GM12878 (cell line): Measurements from ENCODE around the gene MOBP. TPM values are rescaled to one million over a fixed set of nuclear protein-coding genes. Genes with fewer than 3 reads are reported as not detected.

Source experiments
- ATAC-seq: fragments of 200-7000 bp; cut with Tn5 transposase; 3 replicates; pipeline ENCODE4 v1.9.1; 2020; ENCODE audit warnings: mild to moderate bottlenecking, moderate library complexity
- BruUV-seq: library from RNA; stranded (reverse); fragments of 400-500 nt; replicated peaks from 2 replicates; lab custom pipeline; 2021; lab: Mats Ljungman, UMichigan
- CTCF ChIA-PET: fragments of 300-600 bp; sonication (Branson Sonifier 250); formaldehyde crosslinking; extraction: SDS; loops from one replicate; lab custom pipeline; 2021; ENCODE audit warnings: inconsistent platforms; lab: Yijun Ruan, JAX
- POLR2A ChIA-PET: fragments of 350-600 bp; formaldehyde crosslinking; extraction: SDS; loops from one replicate; lab custom pipeline; 2021; ENCODE audit warnings: inconsistent platforms; lab: Charles Lee
- RAD21 ChIA-PET: fragments of 300-600 bp; sonication (Branson Sonifier 250); formaldehyde crosslinking; loops from one replicate; lab custom pipeline; 2023; ENCODE audit warnings: antibody characterized with exemption; ENCODE audit not compliant: unreplicated experiment; lab: Charles Lee
- SMC1A ChIA-PET: fragments of 300-600 bp; sonication (Branson Sonifier 250); formaldehyde crosslinking; loops from one replicate; lab custom pipeline; 2023; ENCODE audit not compliant: unreplicated experiment, uncharacterized antibody; lab: Charles Lee
- DNase-seq: peaks from one replicate; pipeline ENCODE4 v3.0.0-alpha.2; 2011; ENCODE audit warnings: low read depth, low spot score
- FAIRE-seq: peaks from 3 replicates; lab custom pipeline; 2011; peaks lifted over from hg19 to GRCh38; lab: Jason Lieb, UNC
- H2AFZ ChIP-seq: 2 replicates; pipeline ENCODE4 v1.6.0; 2011; ENCODE audit warnings: low read depth, low read length, control low read depth; ENCODE audit not compliant: control insufficient read depth
- H3K27ac ChIP-seq: 2 replicates; pipeline ENCODE4 v1.5.1; 2011; ENCODE audit warnings: control low read depth; ENCODE audit not compliant: control insufficient read depth, insufficient read depth
- H3K27me3 ChIP-seq, 2 experiments: replicated peaks in 1 of 2; 2 replicates each; pipeline versions ENCODE4 v1.6.0 to v1.6.1; 2011; ENCODE audit warnings: low read length in 1 of 2; ENCODE audit not compliant: control insufficient read depth in 2 of 2, insufficient read depth in 2 of 2
- H3K36me3 ChIP-seq, 2 experiments: 2 replicates each; pipeline ENCODE4 v1.5.1; 2011; ENCODE audit warnings: low read length in 1 of 2; ENCODE audit not compliant: control insufficient read depth in 2 of 2, insufficient read depth in 2 of 2
- H3K4me1 ChIP-seq: 2 replicates; pipeline ENCODE4 v1.6.1; 2011; ENCODE audit warnings: mild to moderate bottlenecking, low read length, moderate library complexity, mixed read lengths; ENCODE audit not compliant: control insufficient read depth, insufficient read depth
- H3K4me2 ChIP-seq: 2 replicates; pipeline ENCODE4 v1.6.0; 2011; ENCODE audit warnings: control low read depth; ENCODE audit not compliant: control insufficient read depth, insufficient read depth
- H3K4me3 ChIP-seq: fragments of 200-600 bp; sonication (generic); 2 replicates; pipeline ENCODE4 v1.5.1; 2016
- H3K79me2 ChIP-seq: 2 replicates; pipeline ENCODE4 v1.6.0; 2011; ENCODE audit warnings: low read length; ENCODE audit not compliant: control insufficient read depth, insufficient read depth
- H3K9ac ChIP-seq: 2 replicates; pipeline ENCODE4 v1.8.0; 2011; ENCODE audit warnings: low read length, control low read depth, mixed read lengths; ENCODE audit not compliant: control insufficient read depth, insufficient read depth
- H3K9me3 ChIP-seq: replicated peaks from 3 replicates; pipeline ENCODE4 v1.5.1; 2011; ENCODE audit warnings: mild to moderate bottlenecking, low read length; ENCODE audit not compliant: control insufficient read depth, insufficient read depth
- H4K20me1 ChIP-seq: 2 replicates; pipeline ENCODE4 v1.6.0; 2011; ENCODE audit not compliant: control insufficient read depth, insufficient read depth
- ETV6 ChIP-seq, 2 experiments: fragments of 450-650 bp in 1 of 2; IDR thresholded peaks in 1 of 2; conservative IDR thresholded peaks in 1 of 2; 2 replicates each; pipeline ENCODE4 v1.6.1; 2014; ENCODE audit warnings: antibody characterized with exemption in 1 of 2, borderline replicate concordance in 1 of 2, low read depth in 1 of 2, mild to moderate bottlenecking in 1 of 2, moderate library complexity in 1 of 2
- POLR2AphosphoS5 ChIP-seq: IDR thresholded peaks from 2 replicates; pipeline ENCODE4 v1.6.1; 2011; ENCODE audit warnings: mild to moderate bottlenecking, low read length, inconsistent platforms
- RAD21 ChIP-seq: IDR thresholded peaks from 2 replicates; pipeline ENCODE4 v1.6.1; 2011; ENCODE audit warnings: mild to moderate bottlenecking, low read depth, low read length, moderate library complexity; ENCODE audit not compliant: insufficient read depth
- RFX5 ChIP-seq: IDR thresholded peaks from 2 replicates; pipeline ENCODE4 v1.6.1; 2011; ENCODE audit warnings: low read depth, low read length, improper control_type of control experiment
- TARDBP ChIP-seq: IDR thresholded peaks from 2 replicates; pipeline ENCODE4 v1.6.1; 2016; ENCODE audit warnings: borderline replicate concordance
- TCF12 ChIP-seq: IDR thresholded peaks from 2 replicates; pipeline ENCODE4 v1.6.1; 2011; ENCODE audit warnings: low read depth, mild to moderate bottlenecking, low read length
- WGBS: methylation state at CpG from one replicate; pipeline ENCODE4 v1.1.6; 2016; ENCODE audit warnings: low lambda C conversion rate; ENCODE audit not compliant: insufficient replicate concordance, insufficient coverage; ENCODE audit errors: missing lambda C conversion rate; 5-methylcytosine and 5-hydroxymethylcytosine counted together
- in situ Hi-C: fragments of 300-500 bp; cut with MboI; formaldehyde crosslinking; loops from 9 replicates; pipeline ENCODE4 v1.14.3; 2018; ENCODE audit warnings: mixed read lengths
- intact Hi-C: fragments of 100-400 bp; cut with micrococcal nuclease; formaldehyde crosslinking; loops from one replicate; pipeline ENCODE4 v1.14.2; 2022; ENCODE audit not compliant: unreplicated experiment
- polyA plus RNA-seq, 11 experiments: library from polyadenylated mRNA; depleted of rRNA in 4 of 11; unstranded in 6 of 11; stranded (reverse) in 5 of 11; fragments of >200 nt; fragmentation: Nextera tagmentation in 4 of 11; fragmentation: Illumina TruSeq in 1 of 11; extraction: Ambion mirVana in 4 of 11; extraction: Trizol in 1 of 11; gene quantifications; 1 replicate in 1 of 11; 2 replicates in 10 of 11; pipeline versions ENCODE4 v1.2.1 to v1.2.3, GENCODE V29; 2011 to 2016; ENCODE audit warnings: inconsistent platforms in 2 of 11, missing spikeins in 2 of 11, low read depth in 1 of 11
- total RNA-seq, 4 experiments: library from RNA; depleted of rRNA in 3 of 4; stranded (reverse); fragments of >200 nt in 3 of 4; fragmentation: Illumina TruSeq in 1 of 4; extraction: Trizol in 1 of 4; gene quantifications; 2 replicates each; pipeline versions ENCODE4 v1.2.1 to v1.2.3, GENCODE V29; 2013 to 2021
- TF ChIP-seq, protein P1 (sequence below): fragments of 450-650 bp; IDR thresholded peaks from 2 replicates; pipeline ENCODE4 v1.6.1; 2017; ENCODE audit warnings: mild to moderate bottlenecking, moderate library complexity

MOBP gene
- total and polyA plus RNA-seq, 10 of the 15 experiments (the other 5 are each of a cell fraction or from before 2014, with no cell fraction given): 0.04 to 0.09 (median 0.08) TPM; not detected in 5

DNA sequence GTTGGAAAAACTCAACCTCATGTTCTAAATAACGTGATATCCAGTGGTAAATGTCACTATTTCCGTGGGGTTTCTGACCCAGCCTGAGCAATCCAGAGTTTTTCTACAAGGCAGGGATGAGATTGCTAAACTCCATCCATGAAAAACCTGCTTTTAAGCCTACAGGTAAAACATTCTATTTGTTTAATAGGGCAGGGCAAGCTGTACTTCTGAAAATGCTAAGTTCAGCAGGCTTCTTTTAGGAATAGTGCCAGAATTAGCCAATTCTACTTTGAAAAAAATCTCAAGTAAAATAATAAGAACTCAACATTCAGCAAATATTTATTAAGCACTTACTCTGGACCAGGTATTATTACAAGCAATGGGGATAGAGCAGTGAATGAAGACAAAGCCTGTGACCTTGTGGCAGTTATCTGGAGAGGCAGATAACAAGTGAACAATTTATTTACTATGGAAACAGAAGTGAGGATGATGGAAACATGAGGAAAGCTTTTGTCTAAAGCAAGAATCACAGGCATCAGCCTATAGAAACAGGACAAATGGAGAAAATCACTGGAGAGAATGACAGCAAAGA is 47.7 kb upstream of the MOBP start (continued):
- TF ChIP-seq, protein P1, sequence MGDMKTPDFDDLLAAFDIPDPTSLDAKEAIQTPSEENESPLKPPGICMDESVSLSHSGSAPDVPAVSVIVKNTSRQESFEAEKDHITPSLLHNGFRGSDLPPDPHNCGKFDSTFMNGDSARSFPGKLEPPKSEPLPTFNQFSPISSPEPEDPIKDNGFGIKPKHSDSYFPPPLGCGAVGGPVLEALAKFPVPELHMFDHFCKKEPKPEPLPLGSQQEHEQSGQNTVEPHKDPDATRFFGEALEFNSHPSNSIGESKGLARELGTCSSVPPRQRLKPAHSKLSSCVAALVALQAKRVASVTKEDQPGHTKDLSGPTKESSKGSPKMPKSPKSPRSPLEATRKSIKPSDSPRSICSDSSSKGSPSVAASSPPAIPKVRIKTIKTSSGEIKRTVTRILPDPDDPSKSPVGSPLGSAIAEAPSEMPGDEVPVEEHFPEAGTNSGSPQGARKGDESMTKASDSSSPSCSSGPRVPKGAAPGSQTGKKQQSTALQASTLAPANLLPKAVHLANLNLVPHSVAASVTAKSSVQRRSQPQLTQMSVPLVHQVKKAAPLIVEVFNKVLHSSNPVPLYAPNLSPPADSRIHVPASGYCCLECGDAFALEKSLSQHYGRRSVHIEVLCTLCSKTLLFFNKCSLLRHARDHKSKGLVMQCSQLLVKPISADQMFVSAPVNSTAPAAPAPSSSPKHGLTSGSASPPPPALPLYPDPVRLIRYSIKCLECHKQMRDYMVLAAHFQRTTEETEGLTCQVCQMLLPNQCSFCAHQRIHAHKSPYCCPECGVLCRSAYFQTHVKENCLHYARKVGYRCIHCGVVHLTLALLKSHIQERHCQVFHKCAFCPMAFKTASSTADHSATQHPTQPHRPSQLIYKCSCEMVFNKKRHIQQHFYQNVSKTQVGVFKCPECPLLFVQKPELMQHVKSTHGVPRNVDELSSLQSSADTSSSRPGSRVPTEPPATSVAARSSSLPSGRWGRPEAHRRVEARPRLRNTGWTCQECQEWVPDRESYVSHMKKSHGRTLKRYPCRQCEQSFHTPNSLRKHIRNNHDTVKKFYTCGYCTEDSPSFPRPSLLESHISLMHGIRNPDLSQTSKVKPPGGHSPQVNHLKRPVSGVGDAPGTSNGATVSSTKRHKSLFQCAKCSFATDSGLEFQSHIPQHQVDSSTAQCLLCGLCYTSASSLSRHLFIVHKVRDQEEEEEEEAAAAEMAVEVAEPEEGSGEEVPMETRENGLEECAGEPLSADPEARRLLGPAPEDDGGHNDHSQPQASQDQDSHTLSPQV: no peak
- TF ChIP-seq RFX5 (no peak), TCF12 (no peak), RAD21 (no peak)

DNA sequence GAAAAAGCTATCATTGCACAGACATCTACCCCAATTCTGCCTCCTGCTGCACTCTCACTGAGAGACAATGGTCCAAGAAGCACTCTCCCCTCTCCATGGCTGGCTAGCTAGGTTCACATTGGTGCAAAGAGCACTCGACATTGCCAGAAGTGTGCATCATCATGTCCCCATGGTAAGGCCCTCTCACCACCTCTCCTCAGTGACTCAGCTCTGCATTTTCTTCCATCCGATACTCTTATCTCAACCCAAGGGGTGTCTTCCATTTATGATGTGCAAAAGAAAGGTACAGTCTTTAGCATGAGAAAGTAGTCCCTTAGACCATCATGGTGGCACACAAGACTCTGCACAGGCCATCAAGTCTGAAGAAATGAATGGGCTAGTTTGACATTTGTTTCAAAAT is 46.9 kb upstream of the MOBP start:
- TF ChIP-seq ETV6 (conservative IDR thresholded peaks at IDR 0.05 in 1 of 2, IDR thresholded peaks at IDR 0.05 in 1 of 2; ENCODE audit: borderline replicate concordance in 1 of 2, low read depth in 1 of 2): no peak
- TF ChIP-seq TARDBP: no peak
- TF ChIP-seq POLR2AphosphoS5: no peak
- Histone ChIP-seq H3K9me3 (no peaks in the 10 kb centered on the region), H3K36me3 (no peaks in the 10 kb centered on the region; a peak in 1 of 4 replicates), H3K4me2 (no peak overlapping the region), H3K4me1 (no peaks in the 10 kb centered on the region), H3K27ac (no peak overlapping the region), H4K20me1 (no peaks in the 10 kb centered on the region), H2AFZ (no peak overlapping the region), H3K79me2 (no peaks in the 10 kb centered on the region), H3K9ac (no peak overlapping the region), H3K4me3 (no peak overlapping the region), H3K27me3 (no peaks in the 10 kb centered on the region)
- ATAC-seq (no peak), DNase-seq (no peak), FAIRE-seq (no peak)
- BruUV-seq: no TSS peak
- in situ Hi-C loops (no loop called here), intact Hi-C loops (no loop called here)
- CTCF ChIA-PET: interaction anchor here (2.9 kb wide), 1 partner anchor 26 kb away, joined by 12 read pairs; no protein-coding TSS in a partner anchor
- SMC1A ChIA-PET: no interaction called here
- RAD21 ChIA-PET: no interaction called here
- 79% methylated on average over 2 of the region's 2 CpGs for WGBS
- POLR2A ChIA-PET: no interaction called here
